Stomach (tissue), 9 donors: Measurements from ENCODE around the gene LZTR1. TPM values are rescaled to one million over a fixed set of nuclear protein-coding genes. Genes with fewer than 3 reads are reported as not detected.
"Not testable (repeated sequence)": the region's sequence is repeated elsewhere in the genome, so short reads cannot be mapped to it uniquely, and the experiment has no call there.

ENCODE experiments used
- DNase-seq, 2 donors: peaks; one replicate each; pipeline versions ENCODE4 v3.0.0 to v3.0.0-alpha.2; 2013 to 2019
- H3K27ac ChIP-seq, 5 donors: fragments of 200-600 bp in 4 of 5; sonication (generic) in 4 of 5; one replicate each; pipeline ENCODE4 v1.5.1; 2013 to 2019; ENCODE audit warnings: mild to moderate bottlenecking in 1 of 5, moderate library complexity in 1 of 5
- H3K27me3 ChIP-seq, 3 donors: fragments of 200-600 bp; sonication (generic); one replicate each; pipeline ENCODE4 v1.5.1; 2017 to 2019; ENCODE audit warnings: mixed run types in 1 of 3
- H3K36me3 ChIP-seq, 4 donors: fragments of 200-600 bp; sonication (generic); 1 replicate in 3 of 4; 2 replicates in 1 of 4; pipeline ENCODE4 v1.5.1; 2016 to 2019
- H3K4me1 ChIP-seq, 4 donors: fragments of 200-600 bp; sonication (generic); one replicate each; pipeline ENCODE4 v1.5.1; 2016 to 2019
- H3K4me3 ChIP-seq, 4 donors: fragments of 200-600 bp; sonication (generic) in 3 of 4; one replicate each; pipeline ENCODE4 v1.5.1; 2016 to 2019; ENCODE audit warnings: mild to moderate bottlenecking in 1 of 4
- H3K9me3 ChIP-seq, 4 donors: fragments of 200-600 bp; sonication (generic); one replicate each; pipeline ENCODE4 v1.5.1; 2016 to 2019
- EP300 ChIP-seq: sonication (generic); formaldehyde crosslinking; IDR thresholded peaks from one replicate; pipeline ENCODE4 v1.6.1; 2017; ENCODE audit warnings: antibody characterized with exemption
- POLR2A ChIP-seq, 4 donors: fragments of 450-650 bp; IDR thresholded peaks; one replicate each; pipeline ENCODE4 v1.6.1; 2016; ENCODE audit warnings: antibody characterized with exemption in 4 of 4, control low read depth in 2 of 4, mild to moderate bottlenecking in 1 of 4, moderate library complexity in 1 of 4
- POLR2AphosphoS5 ChIP-seq, 3 donors: sonication (generic); formaldehyde crosslinking; IDR thresholded peaks; one replicate each; pipeline ENCODE4 v1.6.1; 2016; ENCODE audit warnings: antibody characterized with exemption in 3 of 3
- WGBS, 5 donors: extraction: QIAGEN DNeasy Blood & Tissue Kit in 3 of 5; methylation state at CpG; one replicate each; pipeline versions ENCODE4 v1.1.5 to v1.1.7; 2013 to 2018; 5-methylcytosine and 5-hydroxymethylcytosine counted together
- intact Hi-C: fragments of 100-400 bp; cut with DNase I; formaldehyde crosslinking; loops from one replicate; pipeline ENCODE4 v1.15.1; 2023; ENCODE audit warnings: low total_unique reads
- polyA plus RNA-seq, 3 donors: library from polyadenylated mRNA; stranded (reverse); fragments of 200-250 nt; gene quantifications; one replicate each; pipeline ENCODE4 v1.2.3, GENCODE V29; 2013
- total RNA-seq, 5 donors: library from RNA; depleted of rRNA; stranded (reverse); fragments of >200 nt; gene quantifications; one replicate each; pipeline versions ENCODE4 v1.1.0 to v1.2.3, GENCODE V29; 2014 to 2016
- TF ChIP-seq, protein P1 (sequence below), 7 experiments: fragments of 450-650 bp in 4 of 7; fragments of 200-600 bp in 3 of 7; sonication (generic) in 3 of 7; IDR thresholded peaks; one replicate each; pipeline ENCODE4 v1.5.1; 2016 to 2019; ENCODE audit warnings: antibody characterized with exemption in 7 of 7, control low read depth in 2 of 7, mild to moderate bottlenecking in 1 of 7
- donor health status: healthy with polysubstance abuse.
- donor health status: Bipolar disorder and iron deficiency.
- donor health status: healthy.

Gene LZTR1
- total and polyA plus RNA-seq, 8 donors, result 13.7 to 148 (median 29.5) TPM

DNA sequence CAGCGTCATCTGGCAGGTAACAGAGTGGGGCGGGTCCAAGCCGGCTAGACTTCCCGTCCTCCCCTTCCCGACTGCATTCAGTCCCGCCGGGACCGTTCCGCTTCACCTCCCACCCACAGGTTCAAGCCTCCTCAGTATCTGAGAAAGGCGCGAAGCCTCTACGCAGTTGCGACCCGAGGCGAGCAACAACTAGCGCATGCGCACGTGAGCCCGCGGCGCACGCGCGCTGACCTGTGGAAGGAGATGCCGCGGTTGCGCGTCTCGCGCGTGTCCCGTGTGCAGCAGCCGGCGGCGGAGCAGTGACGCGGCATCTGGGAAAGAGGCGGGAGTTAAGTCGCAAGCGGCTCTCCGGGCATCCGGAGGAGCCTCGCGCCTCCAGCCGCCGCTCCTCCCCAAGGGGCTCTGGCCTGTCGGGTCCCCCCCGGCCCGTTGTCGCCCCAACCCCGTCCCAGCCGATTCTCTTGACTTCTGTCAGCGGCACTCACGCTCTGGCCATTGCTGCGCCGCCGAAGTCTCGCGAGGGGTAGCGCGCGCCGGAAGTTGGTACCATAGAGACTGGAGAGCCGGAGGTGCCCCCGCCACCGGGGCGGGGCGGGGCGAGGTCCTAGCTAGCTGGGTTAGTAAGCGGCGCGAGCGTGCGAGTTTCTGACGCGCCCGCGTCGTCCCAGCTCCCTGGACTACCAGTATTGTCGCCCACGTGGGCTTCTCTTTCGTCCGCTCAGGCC lies 19.7 kb downstream of the LZTR1 start, which contains the start of gene THAP7:
THAP7 (minus strand) TSS at position 518 of the 725 bp plus-strand sequence; CDS start at position 311, 207 bp downstream.
- 0% methylated on average over 45 to 83 of the region's 83 CpGs for WGBS, 5 donors
- TF ChIP-seq EP300 (no peak), POLR2A (IDR thresholded peaks at IDR 0.05) (peak in 2 of 4 donors; percentile 59 to 67), POLR2AphosphoS5 (IDR thresholded peaks at IDR 0.05) (peak; percentile 92 to 95 (median 94))
- TF ChIP-seq, protein P1, sequence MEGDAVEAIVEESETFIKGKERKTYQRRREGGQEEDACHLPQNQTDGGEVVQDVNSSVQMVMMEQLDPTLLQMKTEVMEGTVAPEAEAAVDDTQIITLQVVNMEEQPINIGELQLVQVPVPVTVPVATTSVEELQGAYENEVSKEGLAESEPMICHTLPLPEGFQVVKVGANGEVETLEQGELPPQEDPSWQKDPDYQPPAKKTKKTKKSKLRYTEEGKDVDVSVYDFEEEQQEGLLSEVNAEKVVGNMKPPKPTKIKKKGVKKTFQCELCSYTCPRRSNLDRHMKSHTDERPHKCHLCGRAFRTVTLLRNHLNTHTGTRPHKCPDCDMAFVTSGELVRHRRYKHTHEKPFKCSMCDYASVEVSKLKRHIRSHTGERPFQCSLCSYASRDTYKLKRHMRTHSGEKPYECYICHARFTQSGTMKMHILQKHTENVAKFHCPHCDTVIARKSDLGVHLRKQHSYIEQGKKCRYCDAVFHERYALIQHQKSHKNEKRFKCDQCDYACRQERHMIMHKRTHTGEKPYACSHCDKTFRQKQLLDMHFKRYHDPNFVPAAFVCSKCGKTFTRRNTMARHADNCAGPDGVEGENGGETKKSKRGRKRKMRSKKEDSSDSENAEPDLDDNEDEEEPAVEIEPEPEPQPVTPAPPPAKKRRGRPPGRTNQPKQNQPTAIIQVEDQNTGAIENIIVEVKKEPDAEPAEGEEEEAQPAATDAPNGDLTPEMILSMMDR (IDR thresholded peaks at IDR 0.05), result no peak
- intact Hi-C loops, result no loop called here
- no peaks in the 10 kb centered on the region for H3K27me3 ChIP-seq
- peaks cover 36 to 49% (median 45%) of the 10 kb centered on the region in 4 donors for H3K4me1 ChIP-seq
- peak within 1 kb of the TSS; percentile 91 to 99 (median 97) for H3K27ac ChIP-seq
- peaks cover 11 to 37% (median 36%) of the 10 kb centered on the region in 4 donors for H3K36me3 ChIP-seq
- H3K4me3 ChIP-seq, result peak within 1 kb of the TSS; percentile 60 to 83 (median 64)
- DNase-seq, result peak; percentile 97 to 98
- H3K9me3 ChIP-seq, result no peaks in the 10 kb centered on the region

DNA sequence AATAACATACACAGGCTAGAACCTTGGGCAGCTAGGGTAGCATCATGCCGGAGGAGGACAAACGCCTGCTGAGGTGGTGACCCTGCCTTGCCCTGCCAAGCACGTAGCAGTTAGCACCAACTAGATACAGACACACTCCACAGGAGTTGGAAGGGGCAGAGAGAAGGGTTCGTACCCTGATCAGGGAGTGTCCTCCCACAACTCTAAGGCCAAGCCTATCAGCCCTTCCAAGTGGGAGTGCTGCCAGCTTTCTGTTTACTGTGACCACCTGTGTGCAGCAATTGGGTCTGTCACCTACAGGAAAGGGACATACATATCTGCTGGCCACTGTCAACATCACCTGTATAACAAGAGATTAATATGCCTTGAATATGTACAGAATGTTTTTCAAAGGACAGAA lies 21.7 kb downstream of the LZTR1 start:
- Histone ChIP-seq H3K27me3 (no peaks in the 10 kb centered on the region), H3K4me1 (peaks cover 36 to 43% (median 41%) of the 10 kb centered on the region in 4 donors), H3K36me3 (peaks cover 11 to 22% (median 16%) of the 10 kb centered on the region in 4 donors), H3K9me3 (no peaks in the 10 kb centered on the region), H3K27ac (peak overlapping the region in 3 of 5 donors; percentile 2 to 97 (median 96)), H3K4me3 (no peak overlapping the region)
- 43 to 83% (median 61%) methylated on average over 3 to 4 of the region's 4 CpGs for WGBS, 5 donors
- no peak for TF ChIP-seq POLR2A (IDR thresholded peaks at IDR 0.05)
- TF ChIP-seq POLR2AphosphoS5 (IDR thresholded peaks at IDR 0.05), result no peak
- TF ChIP-seq, protein P1 (IDR thresholded peaks at IDR 0.05), result no peak
- no peak for TF ChIP-seq EP300
- peak in 1 of 2 donors; percentile 60 for DNase-seq
- intact Hi-C loops, result no loop called here

DNA sequence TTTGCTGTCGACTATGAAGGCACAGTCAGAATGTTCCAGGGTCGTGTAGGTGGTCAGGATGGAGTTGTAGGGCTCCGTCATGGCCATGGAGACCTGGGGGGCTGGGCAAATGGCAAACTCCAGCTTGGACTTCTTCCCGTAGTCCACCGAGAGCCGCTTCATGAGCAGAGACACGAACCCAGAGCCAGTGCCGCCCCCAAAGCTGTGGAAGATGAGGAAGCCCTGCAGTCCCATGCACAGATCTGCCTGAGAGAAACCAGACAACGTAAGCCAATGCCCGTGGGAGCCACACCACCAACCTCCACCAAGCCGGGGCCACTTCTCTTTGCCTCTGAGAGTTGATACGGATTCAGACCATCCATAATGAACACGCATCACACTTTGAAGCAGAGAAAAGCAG lies 27.1 kb downstream of the LZTR1 start:
- 81 to 88% (median 85%) methylated on average over 12 to 13 of the region's 13 CpGs for WGBS, 5 donors
- H3K36me3 ChIP-seq, H3K4me1 ChIP-seq, H3K27me3 ChIP-seq, H3K9me3 ChIP-seq, H3K27ac ChIP-seq, DNase-seq, H3K4me3 ChIP-seq, intact Hi-C loops: not testable (repeated sequence)

DNA sequence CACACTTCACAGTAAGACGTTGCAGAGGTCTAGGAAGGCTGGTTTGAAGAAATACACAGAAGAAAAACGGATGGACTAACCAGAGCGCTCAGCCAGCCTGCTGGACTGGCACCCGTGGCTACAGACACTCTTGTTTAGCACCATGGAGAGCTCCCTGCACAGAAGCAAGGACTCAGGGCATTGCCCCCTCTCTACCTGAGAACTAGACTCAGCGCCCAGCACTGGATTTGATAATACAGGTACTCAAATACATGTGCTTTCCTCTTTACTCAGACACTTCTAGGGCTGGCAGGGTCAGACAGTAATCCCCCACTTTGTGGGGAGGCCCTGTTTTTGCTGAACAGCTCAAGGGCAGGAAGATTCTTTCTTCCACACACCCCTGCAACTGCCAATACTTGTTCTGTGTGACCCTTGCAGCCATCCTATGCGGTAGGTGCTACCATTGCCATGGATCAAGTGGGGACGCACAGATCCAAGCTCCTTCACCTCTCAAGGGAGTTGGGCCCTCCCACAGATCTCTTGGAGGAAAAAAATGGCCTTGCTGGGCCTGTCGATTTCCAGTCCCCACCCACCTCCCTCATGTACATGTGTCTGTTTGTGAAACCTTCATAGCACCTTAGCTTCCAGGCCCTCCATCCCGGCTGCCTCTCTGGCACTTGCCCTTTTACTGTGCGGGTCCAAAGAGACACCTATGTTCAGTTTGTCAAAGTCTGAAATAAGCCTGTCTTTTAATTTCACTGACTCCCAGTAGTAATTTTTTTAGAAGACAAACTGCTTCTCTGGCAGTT lies 27.7 kb downstream of the LZTR1 start:
- Histone ChIP-seq H3K4me1 (peaks cover 5 to 16% (median 15%) of the 10 kb centered on the region in 4 donors), H3K27ac (no peak overlapping the region), H3K9me3 (no peaks in the 10 kb centered on the region), H3K36me3 (peaks cover 0 to 7% (median 0%) of the 10 kb centered on the region in 4 donors), H3K27me3 (no peaks in the 10 kb centered on the region), H3K4me3 (no peak overlapping the region)
- DNase-seq, result peak; percentile 48 to 90
- WGBS, 5 donors, result 47 to 51% (median 48%) methylated on average over 10 of the region's 10 CpGs
- intact Hi-C loops, result no loop called here
- TF ChIP-seq EP300 (no peak), POLR2A (IDR thresholded peaks at IDR 0.05) (no peak), POLR2AphosphoS5 (IDR thresholded peaks at IDR 0.05) (no peak)
- TF ChIP-seq, protein P1 (IDR thresholded peaks at IDR 0.05), result no peak
